DND-41 (cell line): ENCODE data around the gene RNF103.

Experiments
- CTCF ChIP-seq: IDR thresholded peaks from 2 replicates; pipeline ENCODE4 v1.5.1; 2012; ENCODE audit warnings: borderline replicate concordance, low read length, moderate library complexity, mild to moderate bottlenecking; ENCODE audit not compliant: poor library complexity, severe bottlenecking; ENCODE audit errors: extremely low read depth
- EZH2 ChIP-seq: IDR thresholded peaks from 3 replicates; pipeline ENCODE4 v1.6.1; 2012; ENCODE audit warnings: borderline replicate concordance, low read depth, mild to moderate bottlenecking, moderate library complexity, low read length, inconsistent platforms; ENCODE audit not compliant: severe bottlenecking

- no peak for TF ChIP-seq CTCF
- no peak for TF ChIP-seq EZH2
Measured at GRCh38 chr2:86627550-86627949, 3.9 kb upstream of the RNF103 start.
